ENCODE measurements around the gene SETBP1. TPM values are rescaled to one million over a fixed set of nuclear protein-coding genes. Genes with fewer than 3 reads are reported as not detected.

The SETBP1 gene
- total RNA-seq, 4 donors from 2014 or later, result 26.2 to 40.8 (median 33.6) TPM

- TF ChIP-seq POLR2A (IDR thresholded peaks at IDR 0.05) (no peak), CTCF (IDR thresholded peaks at IDR 0.05) (no peak), EP300 (IDR thresholded peaks at IDR 0.05) (no peak)
- Histone ChIP-seq H3K27me3 (no peaks in the 10 kb centered on the region), H3K4me1 (peaks cover 0 to 15% (median 2%) of the 10 kb centered on the region in 4 donors), H3K4me3 (no peak overlapping the region), H3K36me3 (no peaks in the 10 kb centered on the region), H3K9me3 (no peaks in the 10 kb centered on the region), H3K27ac (no peak overlapping the region)
- WGBS, 2 donors, result 88 to 89% methylated on average over 4 of the region's 4 CpGs
- no peak for DNase-seq (ENCODE audit: low spot score in 2 of 2)
Measured at GRCh38 chr18:44885507-44885906, 204.8 kb downstream of the SETBP1 start.

GRCh38 chr18:44887227-44887631 is 206.5 kb downstream of the SETBP1 start:
- Histone ChIP-seq H3K27me3 (no peaks in the 10 kb centered on the region), H3K27ac (no peak overlapping the region), H3K36me3 (no peaks in the 10 kb centered on the region), H3K9me3 (no peaks in the 10 kb centered on the region), H3K4me1 (peaks cover 0 to 15% (median 2%) of the 10 kb centered on the region in 4 donors), H3K4me3 (no peak overlapping the region)
- no peak for DNase-seq (ENCODE audit: low spot score in 2 of 2)
- TF ChIP-seq CTCF (IDR thresholded peaks at IDR 0.05), result no peak
- no peak for TF ChIP-seq EP300 (IDR thresholded peaks at IDR 0.05)
- TF ChIP-seq POLR2A (IDR thresholded peaks at IDR 0.05), result no peak

- Histone ChIP-seq H3K4me1 (peaks cover 0 to 21% (median 2%) of the 10 kb centered on the region in 4 donors), H3K9me3 (no peaks in the 10 kb centered on the region), H3K27me3 (no peaks in the 10 kb centered on the region), H3K36me3 (no peaks in the 10 kb centered on the region), H3K4me3 (no peak overlapping the region), H3K27ac (no peak overlapping the region)
- no peak for TF ChIP-seq POLR2A (IDR thresholded peaks at IDR 0.05)
- no peak for TF ChIP-seq CTCF (IDR thresholded peaks at IDR 0.05)
- no peak for TF ChIP-seq EP300 (IDR thresholded peaks at IDR 0.05)
- no peak for DNase-seq (ENCODE audit: low spot score in 2 of 2)
- WGBS, 2 donors, result 43 to 46% methylated on average over 1 of the region's 1 CpG
Measured at GRCh38 chr18:44889111-44889510, 208.4 kb downstream of the SETBP1 start.

GRCh38 chr18:44893045-44893706 is 212.5 kb downstream of the SETBP1 start:
- H3K9me3 ChIP-seq, result no peaks in the 10 kb centered on the region
- H3K27me3 ChIP-seq, result no peaks in the 10 kb centered on the region
- WGBS, 2 donors, result 82 to 88% methylated on average over 4 of the region's 4 CpGs
- TF ChIP-seq CTCF (IDR thresholded peaks at IDR 0.05) (no peak), POLR2A (IDR thresholded peaks at IDR 0.05) (no peak), EP300 (IDR thresholded peaks at IDR 0.05) (no peak)
- H3K27ac ChIP-seq, result no peak overlapping the region
- H3K4me1 ChIP-seq, result peaks cover 0 to 19% (median 0%) of the 10 kb centered on the region in 4 donors
- H3K4me3 ChIP-seq, result no peak overlapping the region
- no peak for DNase-seq (ENCODE audit: low spot score in 2 of 2)
- H3K36me3 ChIP-seq, result no peaks in the 10 kb centered on the region

- H3K4me1 ChIP-seq, result peaks cover 0 to 17% (median 0%) of the 10 kb centered on the region in 4 donors
- no peaks in the 10 kb centered on the region for H3K9me3 ChIP-seq
- no peak overlapping the region for H3K27ac ChIP-seq
- H3K4me3 ChIP-seq, result no peak overlapping the region
- TF ChIP-seq CTCF (IDR thresholded peaks at IDR 0.05) (no peak), POLR2A (IDR thresholded peaks at IDR 0.05) (no peak), EP300 (IDR thresholded peaks at IDR 0.05) (no peak)
- no peaks in the 10 kb centered on the region for H3K36me3 ChIP-seq
- no peak for DNase-seq (ENCODE audit: low spot score in 2 of 2)
- WGBS, 2 donors, result 21 to 51% methylated on average over 2 of the region's 2 CpGs
- H3K27me3 ChIP-seq, result no peaks in the 10 kb centered on the region
Measured at GRCh38 chr18:44893966-44894365, 213.3 kb downstream of the SETBP1 start.
